Neural cell (in vitro differentiated cells): ENCODE results near the gene PDPN.

Experiments
- EZH2 ChIP-seq: fragments of 200-600, 300-800 bp; shearing (Covaris generic), sonication (generic); IDR thresholded peaks from 2 replicates; pipeline ENCODE4 v1.6.1; 2014; ENCODE audit warnings: antibody characterized with exemption, low read length, borderline replicate concordance, mild to moderate bottlenecking; ENCODE audit not compliant: insufficient read depth, poor library complexity, severe bottlenecking
- POLR2AphosphoS5 ChIP-seq: IDR thresholded peaks from 2 replicates; pipeline ENCODE4 v1.6.1; 2012
- TF ChIP-seq, protein P1 (sequence below): IDR thresholded peaks from 2 replicates; pipeline ENCODE4 v1.6.1; 2012; ENCODE audit warnings: borderline replicate concordance
- TF ChIP-seq, protein P2 (sequence below): fragments of 450-650 bp; IDR thresholded peaks from 2 replicates; pipeline ENCODE4 v1.5.1; 2014; ENCODE audit warnings: antibody characterized with exemption, mild to moderate bottlenecking, moderate library complexity; ENCODE audit not compliant: poor library complexity, severe bottlenecking

DNA sequence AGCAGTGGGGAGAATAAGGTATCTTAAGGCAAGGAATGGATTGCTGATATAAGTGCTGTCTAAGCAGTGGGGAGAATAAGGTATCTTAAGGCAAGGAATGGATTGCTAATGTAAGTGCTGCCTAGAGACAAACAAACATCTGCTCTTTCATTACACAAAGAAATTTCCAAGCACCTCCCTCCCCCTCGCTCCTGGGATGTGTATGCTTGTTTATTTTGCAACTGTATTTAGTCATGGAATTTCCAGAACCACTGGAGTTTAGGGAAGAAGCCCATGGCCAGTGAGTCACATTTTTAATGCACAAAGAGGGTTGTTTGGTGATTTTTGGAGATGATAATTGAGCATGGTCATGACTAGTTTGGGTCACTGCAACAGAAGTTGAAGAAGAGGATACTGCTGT lies 21.5 kb downstream of the PDPN start:
- TF ChIP-seq, protein P1, sequence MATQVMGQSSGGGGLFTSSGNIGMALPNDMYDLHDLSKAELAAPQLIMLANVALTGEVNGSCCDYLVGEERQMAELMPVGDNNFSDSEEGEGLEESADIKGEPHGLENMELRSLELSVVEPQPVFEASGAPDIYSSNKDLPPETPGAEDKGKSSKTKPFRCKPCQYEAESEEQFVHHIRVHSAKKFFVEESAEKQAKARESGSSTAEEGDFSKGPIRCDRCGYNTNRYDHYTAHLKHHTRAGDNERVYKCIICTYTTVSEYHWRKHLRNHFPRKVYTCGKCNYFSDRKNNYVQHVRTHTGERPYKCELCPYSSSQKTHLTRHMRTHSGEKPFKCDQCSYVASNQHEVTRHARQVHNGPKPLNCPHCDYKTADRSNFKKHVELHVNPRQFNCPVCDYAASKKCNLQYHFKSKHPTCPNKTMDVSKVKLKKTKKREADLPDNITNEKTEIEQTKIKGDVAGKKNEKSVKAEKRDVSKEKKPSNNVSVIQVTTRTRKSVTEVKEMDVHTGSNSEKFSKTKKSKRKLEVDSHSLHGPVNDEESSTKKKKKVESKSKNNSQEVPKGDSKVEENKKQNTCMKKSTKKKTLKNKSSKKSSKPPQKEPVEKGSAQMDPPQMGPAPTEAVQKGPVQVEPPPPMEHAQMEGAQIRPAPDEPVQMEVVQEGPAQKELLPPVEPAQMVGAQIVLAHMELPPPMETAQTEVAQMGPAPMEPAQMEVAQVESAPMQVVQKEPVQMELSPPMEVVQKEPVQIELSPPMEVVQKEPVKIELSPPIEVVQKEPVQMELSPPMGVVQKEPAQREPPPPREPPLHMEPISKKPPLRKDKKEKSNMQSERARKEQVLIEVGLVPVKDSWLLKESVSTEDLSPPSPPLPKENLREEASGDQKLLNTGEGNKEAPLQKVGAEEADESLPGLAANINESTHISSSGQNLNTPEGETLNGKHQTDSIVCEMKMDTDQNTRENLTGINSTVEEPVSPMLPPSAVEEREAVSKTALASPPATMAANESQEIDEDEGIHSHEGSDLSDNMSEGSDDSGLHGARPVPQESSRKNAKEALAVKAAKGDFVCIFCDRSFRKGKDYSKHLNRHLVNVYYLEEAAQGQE, result no peak
- TF ChIP-seq, protein P2, sequence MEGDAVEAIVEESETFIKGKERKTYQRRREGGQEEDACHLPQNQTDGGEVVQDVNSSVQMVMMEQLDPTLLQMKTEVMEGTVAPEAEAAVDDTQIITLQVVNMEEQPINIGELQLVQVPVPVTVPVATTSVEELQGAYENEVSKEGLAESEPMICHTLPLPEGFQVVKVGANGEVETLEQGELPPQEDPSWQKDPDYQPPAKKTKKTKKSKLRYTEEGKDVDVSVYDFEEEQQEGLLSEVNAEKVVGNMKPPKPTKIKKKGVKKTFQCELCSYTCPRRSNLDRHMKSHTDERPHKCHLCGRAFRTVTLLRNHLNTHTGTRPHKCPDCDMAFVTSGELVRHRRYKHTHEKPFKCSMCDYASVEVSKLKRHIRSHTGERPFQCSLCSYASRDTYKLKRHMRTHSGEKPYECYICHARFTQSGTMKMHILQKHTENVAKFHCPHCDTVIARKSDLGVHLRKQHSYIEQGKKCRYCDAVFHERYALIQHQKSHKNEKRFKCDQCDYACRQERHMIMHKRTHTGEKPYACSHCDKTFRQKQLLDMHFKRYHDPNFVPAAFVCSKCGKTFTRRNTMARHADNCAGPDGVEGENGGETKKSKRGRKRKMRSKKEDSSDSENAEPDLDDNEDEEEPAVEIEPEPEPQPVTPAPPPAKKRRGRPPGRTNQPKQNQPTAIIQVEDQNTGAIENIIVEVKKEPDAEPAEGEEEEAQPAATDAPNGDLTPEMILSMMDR, result no peak
- TF ChIP-seq EZH2 (no peak), POLR2AphosphoS5 (no peak)
